GM18498 (cell line): ENCODE data around the gene RBBP8NL.

ENCODE experiments used
- ATAC-seq: cut with Tn5 transposase; IDR thresholded peaks from one replicate; pipeline ENCODE4 v1.9.1; 2021; ENCODE audit warnings: mild to moderate bottlenecking, moderate library complexity; ENCODE audit not compliant: unreplicated experiment

RBBP8NL gene

GRCh38 chr20:62461834-62462233, 34.5 kb upstream of the RBBP8NL start:
- ATAC-seq, result no peak

- ATAC-seq, result no peak
Measured at GRCh38 chr20:62461157-62461556, 33.8 kb upstream of the RBBP8NL start.

GRCh38 chr20:62460678-62461077, 33.3 kb upstream of the RBBP8NL start:
- ATAC-seq, result no peak

- no peak for ATAC-seq
Measured at GRCh38 chr20:62459488-62459887, 32.1 kb upstream of the RBBP8NL start.

GRCh38 chr20:62458275-62459251, 31.2 kb upstream of the RBBP8NL start:
- no peak for ATAC-seq

- ATAC-seq, result no peak
Measured at GRCh38 chr20:62457831-62458230, 30.5 kb upstream of the RBBP8NL start.

- no peak for ATAC-seq
Measured at GRCh38 chr20:62457098-62457497, 29.8 kb upstream of the RBBP8NL start.

GRCh38 chr20:62455929-62456328, 28.6 kb upstream of the RBBP8NL start:
- no peak for ATAC-seq

- ATAC-seq, result no peak
Measured at GRCh38 chr20:62454904-62455636, 27.7 kb upstream of the RBBP8NL start.

GRCh38 chr20:62453186-62453808, 26.0 kb upstream of the RBBP8NL start:
- ATAC-seq, result no peak

GRCh38 chr20:62452475-62453095, 25.2 kb upstream of the RBBP8NL start:
- no peak for ATAC-seq

- ATAC-seq, result no peak
Measured at GRCh38 chr20:62451970-62452369, 24.6 kb upstream of the RBBP8NL start.

GRCh38 chr20:62451156-62451767, 23.9 kb upstream of the RBBP8NL start:
- ATAC-seq, result no peak

- no peak for ATAC-seq
Measured at GRCh38 chr20:62449951-62450691, 22.8 kb upstream of the RBBP8NL start.

- ATAC-seq, result no peak
Measured at GRCh38 chr20:62448788-62449187, 21.4 kb upstream of the RBBP8NL start.

GRCh38 chr20:62448038-62448437, 20.7 kb upstream of the RBBP8NL start:
- no peak for ATAC-seq

GRCh38 chr20:62446888-62447869, 19.8 kb upstream of the RBBP8NL start:
- no peak for ATAC-seq

- no peak for ATAC-seq
Measured at GRCh38 chr20:62446481-62446880, 19.1 kb upstream of the RBBP8NL start.
